Keratinocyte (primary cell): Measurements from ENCODE around the gene ABCC4. TPM values are rescaled to one million over a fixed set of nuclear protein-coding genes. Genes with fewer than 3 reads are reported as not detected.

ENCODE experiments used
- DNase-seq: peaks from one replicate; pipeline ENCODE4 v3.0.0-alpha.2; 2011; ENCODE audit warnings: low read depth, missing footprints, low spot score
- FAIRE-seq: peaks from 2 replicates; lab custom pipeline; 2011; peaks lifted over from hg19 to GRCh38; lab: Jason Lieb, UNC
- H2AFZ ChIP-seq: 2 replicates; pipeline ENCODE4 v1.6.0; 2012; ENCODE audit warnings: low read length, control low read depth, inconsistent platforms; ENCODE audit not compliant: control insufficient read depth
- H3K27ac ChIP-seq: 2 replicates; pipeline ENCODE4 v1.5.1; 2011; ENCODE audit warnings: low read length; ENCODE audit not compliant: control insufficient read depth, insufficient read depth
- H3K27me3 ChIP-seq: 3 replicates; pipeline ENCODE4 v1.6.0; 2011; ENCODE audit warnings: low read length; ENCODE audit not compliant: control insufficient read depth, insufficient read depth; ENCODE audit errors: extremely low read depth
- H3K36me3 ChIP-seq, 2 experiments: 2 replicates in 1 of 2; 3 replicates in 1 of 2; pipeline ENCODE4 v1.5.1; 2011; ENCODE audit warnings: low read length in 2 of 2, mild to moderate bottlenecking in 1 of 2; ENCODE audit not compliant: control insufficient read depth in 2 of 2, insufficient read depth in 2 of 2; ENCODE audit errors: extremely low read depth in 1 of 2
- H3K4me1 ChIP-seq: 3 replicates; pipeline ENCODE4 v1.5.1; 2011; ENCODE audit warnings: low read length; ENCODE audit not compliant: control insufficient read depth, insufficient read depth; ENCODE audit errors: extremely low read depth
- H3K4me2 ChIP-seq: 3 replicates; pipeline ENCODE4 v1.6.0; 2011; ENCODE audit warnings: low read depth, low read length; ENCODE audit not compliant: control insufficient read depth, insufficient read depth; ENCODE audit errors: extremely low read depth
- H3K4me3 ChIP-seq, 3 experiments: fragments of 200-600 bp in 1 of 3; sonication (generic) in 1 of 3; 2 replicates in 2 of 3; 3 replicates in 1 of 3; pipeline ENCODE4 v1.5.1; 2011 to 2016; ENCODE audit warnings: low read length in 3 of 3, mild to moderate bottlenecking in 3 of 3, control low read depth in 2 of 3, inconsistent platforms in 1 of 3, low read depth in 1 of 3, mixed read lengths in 1 of 3, mixed run types in 1 of 3, moderate library complexity in 1 of 3; ENCODE audit not compliant: control insufficient read depth in 2 of 3, insufficient read depth in 2 of 3; ENCODE audit errors: extremely low read depth in 1 of 3
- H3K79me2 ChIP-seq: 2 replicates; pipeline ENCODE4 v1.6.0; 2012; ENCODE audit warnings: low read length; ENCODE audit not compliant: control insufficient read depth, insufficient read depth
- H3K9ac ChIP-seq: 3 replicates; pipeline ENCODE4 v1.6.0; 2011; ENCODE audit warnings: low read length; ENCODE audit not compliant: control insufficient read depth, insufficient read depth; ENCODE audit errors: extremely low read depth
- H3K9me1 ChIP-seq: 3 replicates; pipeline ENCODE4 v1.6.0; 2011; ENCODE audit warnings: low read length; ENCODE audit not compliant: control insufficient read depth, insufficient read depth; ENCODE audit errors: extremely low read depth
- H3K9me3 ChIP-seq: 2 replicates; pipeline ENCODE4 v1.5.1; 2012; ENCODE audit warnings: low read depth, low read length; ENCODE audit not compliant: control insufficient read depth
- H4K20me1 ChIP-seq: 3 replicates; pipeline ENCODE4 v1.6.0; 2011; ENCODE audit warnings: low read length; ENCODE audit not compliant: control insufficient read depth, insufficient read depth; ENCODE audit errors: extremely low read depth
- CTCF ChIP-seq, 3 experiments: IDR thresholded peaks in 1 of 3; conservative IDR thresholded peaks in 1 of 3; optimal IDR thresholded peaks in 1 of 3; 2 replicates in 2 of 3; 3 replicates in 1 of 3; pipeline versions ENCODE3 to v1.5.1; 2011; ENCODE audit warnings: low read length in 3 of 3, mild to moderate bottlenecking in 3 of 3, moderate library complexity in 2 of 3, control low read depth in 1 of 3, inconsistent platforms in 1 of 3; ENCODE audit not compliant: insufficient read depth in 2 of 3; ENCODE audit errors: extremely low read depth in 1 of 3
- EZH2 ChIP-seq: IDR thresholded peaks from one replicate; pipeline ENCODE4 v1.6.1; 2012; ENCODE audit warnings: inconsistent platforms, mild to moderate bottlenecking, low read length, moderate library complexity
- dilution Hi-C: fragments of 300-500 bp; cut with MboI; formaldehyde crosslinking; loops from one replicate; pipeline ENCODE4 v1.7.0; 2020; ENCODE audit warnings: low sequenced_read_pairs; ENCODE audit not compliant: extremely low pct_ligation_motif_present
- polyA plus RNA-seq, 5 experiments: library from polyadenylated mRNA; depleted of rRNA in 3 of 5; stranded (reverse) in 3 of 5; stranded (forward) in 1 of 5; unstranded in 1 of 5; fragments of >200 nt; gene quantifications; 1 replicate in 1 of 5; 2 replicates in 3 of 5; 3 replicates in 1 of 5; pipeline versions ENCODE4 v1.2.1 to v1.2.3, GENCODE V29; 2011 to 2012; ENCODE audit warnings: missing spikeins in 2 of 5, low read depth in 1 of 5, low replicate concordance in 1 of 5

Gene ABCC4
- polyA plus RNA-seq, 1 donor (not counting 4 experiments of a cell fraction or from before 2014, with no cell fraction given) = 13.8 TPM

GRCh38 chr13:95121516-95121915 lies 179.7 kb downstream of the ABCC4 start:
- no peak for DNase-seq
- H3K9ac ChIP-seq = no peak overlapping the region
- no peaks in the 10 kb centered on the region for H3K27me3 ChIP-seq
- no peak overlapping the region for H3K4me2 ChIP-seq
- no peaks in the 10 kb centered on the region for H3K9me3 ChIP-seq
- peaks cover 0 to 2% of the 10 kb centered on the region in 2 experiments for H3K36me3 ChIP-seq
- dilution Hi-C loops = no loop called here
- no peaks in the 10 kb centered on the region for H3K79me2 ChIP-seq
- H3K27ac ChIP-seq = no peak overlapping the region
- no peaks in the 10 kb centered on the region for H4K20me1 ChIP-seq
- FAIRE-seq = peak; percentile 71
- H3K9me1 ChIP-seq = no peaks in the 10 kb centered on the region
- no peak overlapping the region for H2AFZ ChIP-seq
- H3K4me3 ChIP-seq = no peak overlapping the region
- TF ChIP-seq EZH2 = no peak
- TF ChIP-seq CTCF (optimal IDR thresholded peaks at IDR 0.05 in 1 of 3, IDR thresholded peaks at IDR 0.05 in 1 of 3, conservative IDR thresholded peaks at IDR 0.05 in 1 of 3; ENCODE audit: extremely low read depth in 1 of 3, insufficient read depth in 2 of 3, low read length in 3 of 3) = no peak
- peaks cover 9% of the 10 kb centered on the region for H3K4me1 ChIP-seq

- TF ChIP-seq CTCF (optimal IDR thresholded peaks at IDR 0.05 in 1 of 3, IDR thresholded peaks at IDR 0.05 in 1 of 3, conservative IDR thresholded peaks at IDR 0.05 in 1 of 3; ENCODE audit: extremely low read depth in 1 of 3, insufficient read depth in 2 of 3, low read length in 3 of 3) (no peak), EZH2 (no peak)
- FAIRE-seq (no peak), DNase-seq (no peak)
- H3K9ac ChIP-seq = no peak overlapping the region
- H3K4me2 ChIP-seq = no peak overlapping the region
- no peaks in the 10 kb centered on the region for H4K20me1 ChIP-seq
- no peak overlapping the region for H3K27ac ChIP-seq
- no peaks in the 10 kb centered on the region for H3K79me2 ChIP-seq
- no peaks in the 10 kb centered on the region for H3K9me1 ChIP-seq
- H3K36me3 ChIP-seq = peaks cover 0 to 2% of the 10 kb centered on the region in 2 experiments
- H3K27me3 ChIP-seq = no peaks in the 10 kb centered on the region
- dilution Hi-C loops = no loop called here
- peaks cover 10% of the 10 kb centered on the region for H3K4me1 ChIP-seq
- no peaks in the 10 kb centered on the region for H3K9me3 ChIP-seq
- H3K4me3 ChIP-seq = no peak overlapping the region
- H2AFZ ChIP-seq = no peak overlapping the region
These were observed 180.6 kb downstream of the ABCC4 start for GRCh38 chr13:95120650-95121049.
